ENCODE results near the gene MYL6B.

MYL6B gene

DNA sequence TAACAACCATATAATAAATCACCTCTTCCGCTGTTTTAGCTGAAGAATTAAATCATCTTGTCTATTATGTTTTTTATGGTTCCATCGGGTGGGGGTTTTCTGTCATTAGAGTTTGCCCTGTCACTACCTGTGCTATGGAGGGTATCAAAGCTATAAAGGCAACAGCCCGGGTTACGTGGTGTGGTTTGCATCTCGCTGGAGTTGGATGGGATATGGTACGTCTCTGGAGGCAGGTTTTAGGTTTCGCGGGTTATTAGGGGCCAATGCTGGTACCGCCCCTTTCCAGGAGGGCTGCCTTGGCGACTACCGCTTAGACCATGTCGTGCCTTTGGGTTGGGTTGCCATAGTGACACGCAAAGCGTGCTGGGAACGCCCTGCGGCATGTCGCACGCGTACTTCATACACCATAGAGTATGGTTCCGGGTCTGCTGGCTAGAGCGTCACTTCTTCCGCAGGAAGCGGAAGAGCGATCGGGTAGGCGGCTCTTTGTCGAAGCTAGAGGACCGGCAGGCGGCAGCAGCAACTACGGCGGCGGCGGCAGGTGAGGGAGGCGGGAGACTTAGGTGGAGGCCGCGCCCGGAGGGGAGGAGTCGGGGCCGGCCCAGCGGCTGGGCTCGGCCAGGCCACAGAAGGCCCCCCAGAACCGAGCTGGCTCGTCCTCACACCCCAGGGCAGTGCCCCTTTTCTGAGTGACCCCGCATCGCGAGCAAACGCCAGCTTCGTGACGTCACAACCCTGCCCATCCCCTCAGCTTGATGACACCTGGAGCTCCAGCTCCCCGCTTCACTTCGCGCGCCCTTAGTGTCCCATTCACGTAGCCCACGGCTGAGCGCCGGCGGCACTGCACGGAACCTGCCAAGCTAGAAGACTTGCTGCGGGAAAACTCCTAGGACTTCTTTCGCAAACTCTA lies 34.4 kb upstream of the MYL6B start, which contains the start of gene ZC3H10:
Gene ZC3H10 (plus strand): TSS at position 489 of the 910 bp plus-strand sequence. CDS start 2,297 bp downstream, outside the sequence.
- Mint-ChIP-seq H3K9me3 (ENCODE audit: low read depth) (no peaks in the 10 kb centered on the region), H3K27me3 (no peaks in the 10 kb centered on the region), H3K27ac (peak within 1 kb of the TSS; percentile 99), H3K4me3 (peak within 1 kb of the TSS; percentile 97), H3K36me3 (peaks cover 13% of the 10 kb centered on the region), H3K4me1 (ENCODE audit: low read depth) (peaks cover 33% of the 10 kb centered on the region)

- Mint-ChIP-seq H3K4me3 (peak overlapping the region; percentile 97), H3K36me3 (peaks cover 11% of the 10 kb centered on the region), H3K27ac (peak overlapping the region; percentile 99), H3K4me1 (ENCODE audit: low read depth) (peaks cover 36% of the 10 kb centered on the region), H3K9me3 (ENCODE audit: low read depth) (no peaks in the 10 kb centered on the region), H3K27me3 (no peaks in the 10 kb centered on the region)
Observed at GRCh38 chr12:56118688-56119357, 33.6 kb upstream of the MYL6B start.

DNA sequence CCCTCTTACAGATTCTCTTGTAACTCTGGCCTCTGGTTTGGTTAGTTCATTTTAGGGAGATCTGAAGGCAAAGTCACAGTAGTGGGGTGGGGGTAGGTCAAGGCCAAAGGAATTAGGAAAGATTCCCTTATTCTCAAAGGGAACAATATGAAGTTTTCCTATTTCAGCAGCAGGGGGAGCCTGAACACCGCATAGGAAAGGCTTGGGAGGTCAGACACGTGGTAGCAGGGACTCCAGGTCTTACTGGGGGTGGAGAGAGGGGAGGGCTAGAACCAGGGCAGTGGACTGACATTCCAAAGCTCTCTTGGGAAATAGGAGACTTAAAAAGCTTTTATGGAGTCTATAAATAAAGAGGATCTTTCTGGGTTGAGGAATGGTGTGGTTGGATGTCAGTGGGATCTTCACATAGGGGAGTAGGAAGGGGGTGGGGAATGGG lies 33.0 kb upstream of the MYL6B start:
- Mint-ChIP-seq H3K9me3 (ENCODE audit: low read depth) (no peaks in the 10 kb centered on the region), H3K27me3 (no peaks in the 10 kb centered on the region), H3K4me3 (peak overlapping the region; percentile 97), H3K27ac (peak overlapping the region; percentile 99), H3K4me1 (ENCODE audit: low read depth) (peaks cover 37% of the 10 kb centered on the region), H3K36me3 (peaks cover 11% of the 10 kb centered on the region)

DNA sequence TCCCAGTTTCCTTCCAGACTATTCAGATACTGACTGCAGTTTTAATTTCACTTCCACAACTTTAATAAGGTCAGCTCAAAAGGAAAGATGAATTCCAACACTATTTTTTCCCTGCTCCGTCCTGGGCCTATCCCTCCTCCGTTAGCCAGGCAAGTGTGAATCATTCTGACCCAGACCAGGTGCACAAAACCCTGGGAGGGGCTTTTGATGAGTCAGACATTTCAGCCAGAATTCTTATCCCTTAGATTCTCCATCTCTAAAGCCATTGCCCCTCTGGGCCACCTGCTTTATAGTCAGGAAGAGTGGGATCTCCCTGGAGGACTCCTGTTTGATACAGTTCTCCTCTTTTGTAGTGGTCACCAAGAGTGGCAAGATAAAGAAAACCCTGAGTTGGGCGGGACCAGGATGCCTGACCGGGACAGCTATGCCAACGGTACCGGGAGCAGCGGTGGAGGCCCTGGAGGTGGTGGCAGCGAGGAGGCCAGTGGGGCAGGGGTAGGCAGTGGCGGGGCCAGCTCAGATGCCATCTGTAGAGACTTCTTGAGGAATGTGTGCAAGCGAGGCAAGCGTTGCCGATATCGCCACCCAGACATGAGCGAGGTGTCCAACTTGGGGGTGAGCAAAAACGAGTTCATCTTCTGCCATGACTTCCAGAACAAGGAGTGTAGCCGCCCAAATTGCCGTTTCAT lies 32.1 kb upstream of the MYL6B start:
- Mint-ChIP-seq H3K27me3 (no peaks in the 10 kb centered on the region), H3K4me1 (ENCODE audit: low read depth) (peaks cover 36% of the 10 kb centered on the region), H3K36me3 (peaks cover 11% of the 10 kb centered on the region)

GRCh38 chr12:56121204-56121870 lies 31.1 kb upstream of the MYL6B start:
- H3K36me3 Mint-ChIP-seq = peaks cover 11% of the 10 kb centered on the region
- H3K27me3 Mint-ChIP-seq = no peaks in the 10 kb centered on the region
- H3K4me1 Mint-ChIP-seq (ENCODE audit: low read depth) = peaks cover 37% of the 10 kb centered on the region
- no peaks in the 10 kb centered on the region for H3K9me3 Mint-ChIP-seq (ENCODE audit: low read depth)
- H3K27ac Mint-ChIP-seq = peak overlapping the region; percentile 28
- H3K4me3 Mint-ChIP-seq = no peak overlapping the region

More for the DNA sequence above, 32.1 kb upstream of the MYL6B start:
- H3K9me3 Mint-ChIP-seq (ENCODE audit: low read depth) = no peaks in the 10 kb centered on the region
- no peak overlapping the region for H3K4me3 Mint-ChIP-seq
- H3K27ac Mint-ChIP-seq = peak overlapping the region; percentile 58

DNA sequence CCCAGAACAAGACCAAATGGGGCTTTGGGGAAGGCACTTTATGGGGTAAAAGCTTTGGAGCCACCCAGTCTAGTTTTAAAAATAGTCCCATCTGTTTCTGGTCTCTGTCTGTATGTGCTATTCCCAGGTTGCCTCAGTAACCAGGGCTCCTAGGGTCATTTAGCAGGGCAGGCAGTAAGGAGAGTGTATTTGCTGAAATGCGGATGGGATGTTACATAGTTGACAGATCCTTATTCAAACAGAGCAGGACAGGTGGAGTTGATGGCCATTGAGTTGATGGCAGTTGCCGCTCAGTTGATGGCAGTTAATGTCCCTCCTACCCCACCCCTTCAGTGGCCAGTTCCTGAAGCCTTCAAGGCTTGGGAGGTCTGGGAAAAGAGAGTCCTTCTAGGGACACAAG lies 29.8 kb upstream of the MYL6B start:
- Mint-ChIP-seq H3K9me3 (ENCODE audit: low read depth) (no peaks in the 10 kb centered on the region), H3K4me3 (no peak overlapping the region), H3K36me3 (peaks cover 3% of the 10 kb centered on the region), H3K4me1 (ENCODE audit: low read depth) (peaks cover 50% of the 10 kb centered on the region), H3K27me3 (no peaks in the 10 kb centered on the region), H3K27ac (peak overlapping the region; percentile 55)

GRCh38 chr12:56124133-56124532 lies 28.3 kb upstream of the MYL6B start:
- Mint-ChIP-seq H3K4me3 (no peak overlapping the region), H3K9me3 (ENCODE audit: low read depth) (no peaks in the 10 kb centered on the region), H3K27me3 (no peaks in the 10 kb centered on the region), H3K36me3 (no peaks in the 10 kb centered on the region), H3K27ac (no peak overlapping the region), H3K4me1 (ENCODE audit: low read depth) (peaks cover 40% of the 10 kb centered on the region)

DNA sequence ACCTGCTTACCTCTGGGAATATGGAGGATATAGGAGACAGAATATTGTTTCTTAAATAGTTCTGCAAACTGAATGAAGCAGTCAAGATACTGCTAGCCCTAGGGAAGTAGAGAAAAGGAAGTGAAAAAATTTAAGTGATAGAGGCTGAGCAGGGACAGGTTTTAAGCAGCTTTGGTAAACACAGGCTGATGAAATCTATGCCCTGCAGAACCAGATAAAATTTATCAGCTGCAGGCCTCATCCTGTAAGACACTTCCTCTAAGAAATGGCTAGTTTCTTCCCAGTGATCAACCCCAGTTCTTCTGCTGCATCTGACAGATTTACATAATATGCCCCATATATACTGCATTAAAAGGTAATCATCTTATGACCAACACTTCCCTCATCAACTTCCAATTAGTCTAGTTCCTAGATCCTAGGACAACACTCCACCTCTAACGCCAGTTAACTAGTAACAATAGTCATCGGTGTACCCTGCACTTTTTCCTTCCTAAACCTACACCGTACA lies 25.6 kb upstream of the MYL6B start:
- Mint-ChIP-seq H3K4me1 (ENCODE audit: low read depth) (peaks cover 50% of the 10 kb centered on the region), H3K36me3 (peaks cover 13% of the 10 kb centered on the region), H3K27ac (peak overlapping the region; percentile 88), H3K9me3 (ENCODE audit: low read depth) (no peaks in the 10 kb centered on the region), H3K27me3 (no peaks in the 10 kb centered on the region), H3K4me3 (peak overlapping the region; percentile 94)

DNA sequence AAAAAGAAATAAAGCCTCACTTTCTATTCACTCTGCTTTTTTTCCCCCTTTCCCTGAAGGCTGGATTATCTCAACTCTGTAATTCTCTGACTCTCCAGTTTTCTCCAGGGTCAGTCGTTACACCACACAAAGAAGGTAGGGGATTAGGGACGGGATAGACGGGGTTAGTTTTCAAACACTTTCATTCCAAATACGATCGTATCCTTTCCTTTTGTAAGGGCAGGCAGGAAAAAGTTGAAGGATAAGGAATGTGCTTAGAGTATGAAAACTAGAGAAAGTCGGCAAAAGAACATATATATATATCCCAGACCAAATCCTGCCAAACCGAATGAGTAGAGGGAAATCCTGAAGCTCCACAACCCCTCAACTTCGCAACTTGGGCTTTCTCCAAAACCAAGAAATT lies 24.9 kb upstream of the MYL6B start:
- Mint-ChIP-seq H3K4me1 (ENCODE audit: low read depth) (peaks cover 57% of the 10 kb centered on the region), H3K9me3 (ENCODE audit: low read depth) (no peaks in the 10 kb centered on the region), H3K27me3 (no peaks in the 10 kb centered on the region), H3K27ac (peak overlapping the region; percentile 88), H3K36me3 (peaks cover 19% of the 10 kb centered on the region), H3K4me3 (peak overlapping the region; percentile 94)

DNA sequence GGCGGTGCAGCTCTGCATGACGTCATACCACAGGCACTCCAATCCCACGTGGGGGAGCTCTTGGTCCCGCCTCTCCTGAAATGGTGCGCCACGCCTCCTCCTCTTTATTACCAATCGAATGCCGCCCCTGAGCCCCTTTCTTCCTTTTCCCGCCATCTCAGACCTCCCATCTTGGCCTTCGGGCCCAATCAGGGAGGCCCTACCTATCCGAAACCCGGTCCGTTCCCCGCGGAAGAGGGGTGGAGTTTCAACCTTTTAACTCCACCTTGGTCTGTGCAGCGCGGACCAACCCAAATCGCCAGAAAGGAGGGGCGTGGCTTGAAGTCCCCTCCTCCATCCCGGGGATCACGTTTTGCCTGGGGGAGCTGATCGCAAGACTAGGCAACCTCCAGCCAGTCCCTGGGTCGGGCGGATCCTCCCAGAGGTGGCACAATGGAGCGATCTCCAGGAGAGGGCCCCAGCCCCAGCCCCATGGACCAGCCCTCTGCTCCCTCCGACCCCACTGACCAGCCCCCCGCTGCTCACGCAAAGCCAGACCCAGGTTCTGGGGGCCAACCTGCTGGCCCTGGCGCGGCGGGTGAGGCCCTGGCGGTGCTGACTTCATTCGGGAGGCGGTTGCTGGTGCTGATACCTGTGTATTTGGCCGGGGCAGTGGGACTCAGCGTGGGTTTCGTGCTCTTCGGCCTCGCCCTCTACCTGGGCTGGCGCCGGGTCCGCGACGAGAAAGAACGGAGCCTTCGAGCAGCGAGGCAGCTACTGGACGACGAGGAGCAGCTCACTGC lies 24.3 kb upstream of the MYL6B start, which contains the start of gene ESYT1:
Gene ESYT1 (plus strand): TSS at position 380 of the 782 bp plus-strand sequence. CDS start 53 bp downstream, at position 433.
- Mint-ChIP-seq H3K4me1 (ENCODE audit: low read depth) (peaks cover 59% of the 10 kb centered on the region), H3K27ac (peak within 1 kb of the TSS; percentile 95), H3K4me3 (peak within 1 kb of the TSS; percentile 94), H3K36me3 (peaks cover 19% of the 10 kb centered on the region), H3K9me3 (ENCODE audit: low read depth) (no peaks in the 10 kb centered on the region), H3K27me3 (no peaks in the 10 kb centered on the region)

DNA sequence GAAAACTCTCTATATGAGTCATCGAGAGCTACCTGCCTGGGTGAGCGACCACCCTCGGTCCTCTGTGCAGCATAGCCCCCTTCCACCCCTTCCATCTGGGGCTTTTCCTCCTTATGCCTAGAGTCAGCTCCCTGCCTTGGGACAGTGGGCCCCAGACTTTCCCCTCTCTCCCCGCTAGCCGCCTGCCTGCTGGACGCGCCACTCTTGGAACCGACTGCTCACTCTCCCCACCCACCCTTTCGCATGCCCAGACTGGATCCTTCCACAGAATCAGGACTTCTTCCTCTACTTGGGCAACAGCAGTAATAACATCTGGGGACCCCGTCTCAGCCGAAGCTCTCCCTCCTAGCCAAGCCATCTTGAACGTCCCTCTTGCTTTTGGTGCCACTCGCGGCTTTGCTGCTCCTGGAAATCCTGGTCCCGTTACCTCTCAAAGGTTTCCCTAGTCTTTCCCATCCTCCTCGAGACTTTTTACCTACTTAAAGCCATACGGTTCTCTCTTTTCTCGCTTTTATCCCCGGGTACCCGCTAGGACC lies 23.6 kb upstream of the MYL6B start:
- Mint-ChIP-seq H3K4me3 (peak overlapping the region; percentile 94), H3K4me1 (ENCODE audit: low read depth) (peaks cover 62% of the 10 kb centered on the region), H3K36me3 (peaks cover 23% of the 10 kb centered on the region), H3K27me3 (no peaks in the 10 kb centered on the region), H3K27ac (peak overlapping the region; percentile 95), H3K9me3 (ENCODE audit: low read depth) (no peaks in the 10 kb centered on the region)

DNA sequence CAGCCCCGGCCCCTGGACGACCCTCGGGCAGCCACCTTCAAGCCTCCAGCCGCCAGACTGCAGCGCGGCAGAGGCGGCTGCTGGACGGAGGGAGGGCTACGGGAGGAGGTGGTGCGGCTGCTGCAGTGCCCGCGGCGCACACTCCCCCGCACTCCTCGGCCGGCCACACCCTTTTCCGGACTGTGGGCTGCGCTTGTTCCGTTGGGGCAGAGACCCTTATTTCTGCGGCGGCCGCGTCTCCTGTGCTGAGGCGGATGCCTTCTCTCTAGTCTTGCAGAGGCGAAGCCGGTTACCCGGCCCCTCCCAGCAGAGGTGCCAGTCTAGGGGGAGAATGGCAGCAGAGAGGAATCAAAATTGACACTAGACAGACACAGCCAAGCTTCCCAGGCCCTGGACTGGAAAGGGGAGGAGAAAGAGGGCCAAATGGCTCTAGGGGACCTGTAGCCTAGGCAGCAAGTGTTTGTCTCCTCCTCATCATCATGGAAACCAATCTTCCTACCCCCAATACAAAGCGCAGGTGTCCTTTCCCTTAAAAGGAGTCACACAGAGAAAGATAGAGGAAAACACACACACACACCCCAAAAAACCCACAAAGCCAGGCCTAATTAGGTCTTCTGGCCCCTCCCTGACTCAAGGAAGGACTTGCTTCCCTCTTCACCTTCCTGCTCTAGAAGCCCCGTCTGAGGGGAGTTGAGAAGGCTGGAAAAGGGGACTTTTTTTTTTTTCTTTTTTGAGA lies 23.0 kb upstream of the MYL6B start:
- Mint-ChIP-seq H3K4me3 (peak overlapping the region; percentile 94), H3K27me3 (no peaks in the 10 kb centered on the region), H3K27ac (peak overlapping the region; percentile 95), H3K9me3 (ENCODE audit: low read depth) (no peaks in the 10 kb centered on the region), H3K4me1 (ENCODE audit: low read depth) (peaks cover 65% of the 10 kb centered on the region), H3K36me3 (peaks cover 23% of the 10 kb centered on the region)

Data from activated naive CD8-positive, alpha-beta T cell (primary cell).